Loucy (cell line): ENCODE data around the gene MITF.

Experiments
- H2AFZ ChIP-seq: fragments of 200-600 bp; sonication (generic); 2 replicates; pipeline ENCODE4 v1.6.0; 2016; ENCODE audit warnings: antibody characterized with exemption, mild to moderate bottlenecking, low read length, moderate library complexity
- H3F3A ChIP-seq: fragments of 200-600 bp; 2 replicates; pipeline ENCODE4 v1.6.0; 2016; ENCODE audit warnings: antibody characterized with exemption, low read depth, mild to moderate bottlenecking
- H3K27me3 ChIP-seq: fragments of 200-600 bp; sonication (generic); 2 replicates; pipeline ENCODE4 v1.6.1; 2014; ENCODE audit warnings: low read length, mild to moderate bottlenecking; ENCODE audit not compliant: insufficient read depth, poor library complexity, severe bottlenecking
- H3K36me3 ChIP-seq: fragments of 200-600 bp; sonication (generic); 2 replicates; pipeline ENCODE4 v1.6.1; 2016; ENCODE audit warnings: low read length; ENCODE audit not compliant: insufficient read depth
- H3K4me1 ChIP-seq: fragments of 200-600 bp; sonication (generic); 2 replicates; pipeline ENCODE4 v1.5.1; 2014; ENCODE audit warnings: low read length, mild to moderate bottlenecking; ENCODE audit not compliant: insufficient read depth, poor library complexity, severe bottlenecking
- H3K4me2 ChIP-seq: fragments of 200-600 bp; sonication (generic); 2 replicates; pipeline ENCODE4 v1.6.0; 2014; ENCODE audit warnings: antibody characterized with exemption, low read length, low read depth, mild to moderate bottlenecking; ENCODE audit not compliant: poor library complexity, severe bottlenecking
- H3K4me3 ChIP-seq: fragments of 200-600 bp; sonication (generic); 2 replicates; pipeline ENCODE4 v1.5.1; 2014; ENCODE audit warnings: low read length, mild to moderate bottlenecking, mixed read lengths; ENCODE audit not compliant: poor library complexity, severe bottlenecking
- H3K79me2 ChIP-seq: fragments of 200-600 bp; sonication (generic); 2 replicates; pipeline ENCODE4 v1.6.1; 2014; ENCODE audit warnings: low read length; ENCODE audit not compliant: insufficient read depth
- H3K9ac ChIP-seq: fragments of 200-600 bp; sonication (generic); 2 replicates; pipeline ENCODE4 v1.6.0; 2014; ENCODE audit warnings: mild to moderate bottlenecking, low read depth, low read length, moderate library complexity; ENCODE audit not compliant: poor library complexity, severe bottlenecking
- H3K9me2 ChIP-seq: fragments of 200-600 bp; sonication (generic); replicated peaks from 2 replicates; pipeline ENCODE4 v1.6.1; 2016; ENCODE audit warnings: low read depth, low read length, mixed read lengths
- H3K9me3 ChIP-seq: fragments of 200-600 bp; sonication (generic); 2 replicates; pipeline ENCODE4 v1.6.1; 2014; ENCODE audit warnings: mild to moderate bottlenecking, antibody characterized with exemption, low read length, low read depth; ENCODE audit not compliant: insufficient read depth
- H4K20me1 ChIP-seq: fragments of 200-600 bp; sonication (generic); 2 replicates; pipeline ENCODE4 v1.6.0; 2014; ENCODE audit warnings: antibody characterized with exemption, low read length, mild to moderate bottlenecking; ENCODE audit not compliant: insufficient read depth, poor library complexity, severe bottlenecking
- CTCF ChIP-seq: fragments of 200-600 bp; sonication (generic); conservative IDR thresholded peaks from 2 replicates; pipeline ENCODE4 v1.5.1; 2014; ENCODE audit warnings: mild to moderate bottlenecking, antibody characterized with exemption, low read length
- EZH2phosphoT487 ChIP-seq: fragments of 200-600 bp; IDR thresholded peaks from 2 replicates; pipeline ENCODE4 v1.6.1; 2018; ENCODE audit warnings: antibody characterized with exemption, mild to moderate bottlenecking, moderate library complexity, borderline replicate concordance

Gene MITF

GRCh38 chr3:69749461-69749860 is 10.2 kb downstream of the MITF start:
- Histone ChIP-seq H3K27me3 (no peaks in the 10 kb centered on the region), H3F3A (no peaks in the 10 kb centered on the region), H4K20me1 (no peaks in the 10 kb centered on the region), H3K9ac (no peak overlapping the region), H3K4me3 (no peak overlapping the region), H3K9me2 (no peaks in the 10 kb centered on the region), H3K79me2 (no peaks in the 10 kb centered on the region), H3K4me1 (no peaks in the 10 kb centered on the region), H2AFZ (no peak overlapping the region), H3K9me3 (no peaks in the 10 kb centered on the region), H3K4me2 (no peak overlapping the region), H3K36me3 (no peaks in the 10 kb centered on the region)
- TF ChIP-seq CTCF (no peak), EZH2phosphoT487 (no peak)

- Histone ChIP-seq H3K79me2 (no peaks in the 10 kb centered on the region), H3K36me3 (no peaks in the 10 kb centered on the region), H4K20me1 (no peaks in the 10 kb centered on the region), H3K4me2 (no peak overlapping the region), H3K27me3 (no peaks in the 10 kb centered on the region), H3F3A (no peaks in the 10 kb centered on the region), H3K9me2 (no peaks in the 10 kb centered on the region), H2AFZ (no peak overlapping the region), H3K9me3 (no peaks in the 10 kb centered on the region), H3K9ac (no peak overlapping the region), H3K4me1 (no peaks in the 10 kb centered on the region), H3K4me3 (no peak overlapping the region)
- TF ChIP-seq EZH2phosphoT487 (no peak), CTCF (no peak)
These were observed 11.3 kb downstream of the MITF start for GRCh38 chr3:69750549-69750948.

- Histone ChIP-seq H3F3A (no peaks in the 10 kb centered on the region), H3K36me3 (no peaks in the 10 kb centered on the region), H2AFZ (no peak overlapping the region), H4K20me1 (no peaks in the 10 kb centered on the region), H3K9me2 (no peaks in the 10 kb centered on the region), H3K27me3 (no peaks in the 10 kb centered on the region), H3K4me2 (no peak overlapping the region), H3K4me1 (no peaks in the 10 kb centered on the region), H3K4me3 (no peak overlapping the region), H3K9me3 (no peaks in the 10 kb centered on the region), H3K79me2 (no peaks in the 10 kb centered on the region), H3K9ac (no peak overlapping the region)
- TF ChIP-seq EZH2phosphoT487 (no peak), CTCF (no peak)
These were observed 11.8 kb downstream of the MITF start for GRCh38 chr3:69751074-69751476.
